Daoy (cell line): Measurements from ENCODE around the gene RAD51B. TPM values are rescaled to one million over a fixed set of nuclear protein-coding genes. Genes with fewer than 3 reads are reported as not detected.

Experiments
- DNase-seq: peaks from one replicate; pipeline ENCODE4 v3.0.0-alpha.2; 2015; ENCODE audit warnings: low read depth
- total RNA-seq: library from RNA; depleted of rRNA; stranded (reverse); fragments of >200 nt; shearing (Covaris generic); gene quantifications from 2 replicates; pipeline ENCODE4 v1.2.3, GENCODE V29; 2014

Gene RAD51B
- total RNA-seq, 1 experiment from 2014 or later, result 15.8 TPM

DNA sequence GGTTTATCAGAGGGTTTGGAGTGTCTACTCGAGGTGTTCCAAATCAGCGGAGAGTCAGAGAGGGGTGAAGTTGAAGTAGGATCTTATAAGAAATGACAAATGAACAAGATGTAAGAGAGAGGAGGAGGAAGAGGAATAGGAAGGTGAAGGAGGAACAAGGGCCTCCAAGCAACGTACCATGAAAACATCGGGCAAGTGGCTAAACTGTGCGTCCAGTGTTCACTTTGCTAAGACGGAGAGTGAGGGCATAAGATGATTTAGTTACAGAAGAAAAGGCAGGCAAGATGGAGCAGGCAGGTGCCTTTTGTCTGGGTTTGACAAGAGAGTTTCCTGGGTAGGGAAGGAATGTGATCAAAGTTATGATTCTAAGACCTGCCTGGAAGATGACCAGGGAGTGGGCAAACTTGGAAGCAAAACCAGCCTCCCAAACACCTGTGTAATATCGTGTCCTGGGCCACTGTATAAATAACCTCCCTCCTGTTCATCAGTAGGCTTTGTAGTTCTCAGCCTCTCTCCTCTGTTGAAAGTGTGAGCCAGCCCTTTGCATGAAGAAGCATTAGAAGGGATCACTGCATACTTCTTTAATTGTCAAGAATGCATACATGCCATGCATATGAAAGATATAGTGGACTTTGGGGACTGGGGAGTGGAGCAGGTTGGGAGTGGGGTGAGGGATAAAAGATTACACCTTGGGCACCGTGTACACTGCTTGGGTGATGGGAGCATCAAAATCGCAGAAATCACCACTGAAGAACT is 861.9 kb downstream of the RAD51B start:
- no peak for DNase-seq

DNA sequence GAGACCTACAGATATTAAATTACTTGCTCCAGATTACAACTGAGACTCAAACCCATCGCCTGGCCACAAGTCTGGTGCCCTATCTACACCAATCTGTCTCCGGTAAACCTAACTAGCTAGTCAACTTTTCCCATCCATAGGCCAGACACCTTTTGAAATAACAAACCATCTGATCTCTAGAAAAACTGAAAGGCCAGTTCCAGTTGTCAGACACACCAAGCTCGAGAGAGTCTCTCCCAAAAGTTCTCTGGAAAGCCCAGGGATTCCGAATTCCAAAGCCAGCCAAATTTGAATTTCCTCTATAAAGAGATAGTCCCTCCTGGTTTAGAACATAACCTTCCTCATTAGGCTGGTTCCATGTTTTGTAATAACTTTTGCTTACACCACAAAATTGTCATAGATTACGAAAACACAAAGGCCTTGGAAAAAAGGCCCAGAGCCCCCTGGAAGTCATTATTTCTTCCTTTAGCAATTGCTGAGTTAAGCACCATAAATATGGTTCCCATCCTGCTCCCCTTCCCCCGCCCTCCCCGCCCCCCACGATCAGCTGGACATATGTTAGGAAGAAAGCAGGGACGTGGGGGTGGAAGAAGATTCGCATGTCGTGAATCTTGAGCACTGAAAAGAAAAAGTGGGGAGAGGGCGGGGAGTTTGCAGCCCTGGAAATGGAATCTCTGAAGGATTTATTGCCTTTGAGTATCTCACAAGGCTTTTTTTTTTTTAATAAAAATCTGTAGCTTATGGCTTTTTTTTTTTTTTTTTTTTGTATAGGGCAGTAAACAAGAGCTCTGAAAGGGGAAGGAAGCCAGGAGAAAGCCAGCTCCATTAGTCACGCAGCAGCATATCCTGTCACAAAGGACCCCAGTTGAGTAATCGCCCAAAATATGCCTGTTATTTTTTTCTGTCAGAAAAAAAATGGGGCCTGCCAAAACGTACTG is 862.9 kb downstream of the RAD51B start:
- peak; percentile 94 for DNase-seq

- peak; percentile 67 for DNase-seq
Measured at GRCh38 chr14:68683326-68683725, 863.7 kb downstream of the RAD51B start.

- no peak for DNase-seq
Measured at GRCh38 chr14:68684466-68685418, 865.2 kb downstream of the RAD51B start.

DNA sequence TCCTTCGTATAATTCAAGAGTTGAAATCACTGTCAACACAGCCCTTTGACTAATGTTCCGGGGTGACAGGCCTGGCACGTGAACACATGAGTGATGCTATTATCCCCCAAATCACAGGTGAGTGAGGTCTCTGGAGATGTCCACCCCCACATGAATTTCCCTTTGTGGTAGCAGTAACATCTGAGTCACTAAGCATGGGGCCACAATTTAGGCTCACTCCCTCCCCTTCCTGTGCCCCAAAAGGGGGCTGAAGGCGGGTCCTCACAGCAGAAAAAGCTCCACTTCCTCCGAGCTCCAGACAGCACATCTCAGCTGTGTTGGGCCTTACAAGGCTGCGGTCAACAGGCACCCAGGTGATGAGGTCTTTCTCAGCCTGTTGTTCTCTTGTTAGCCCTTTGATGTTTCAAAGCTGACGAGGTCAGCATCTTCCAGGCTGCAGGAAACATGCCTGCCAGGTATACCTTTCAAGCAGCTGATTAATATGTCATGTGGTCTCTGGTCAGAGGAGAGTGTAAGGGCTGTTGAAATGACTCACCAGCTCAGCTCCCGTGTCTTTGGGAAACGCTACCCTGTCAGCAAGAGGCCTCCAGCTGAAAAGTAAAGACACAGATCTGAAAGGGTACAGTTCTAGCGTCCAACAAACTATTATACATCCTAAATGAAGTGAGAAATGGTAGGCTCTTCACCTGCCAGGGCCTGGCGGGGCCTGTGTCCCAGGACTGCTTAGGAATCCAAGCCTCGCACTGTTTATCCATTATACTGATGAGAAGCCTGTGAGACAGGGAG is 866.0 kb downstream of the RAD51B start:
- peak; percentile 87 for DNase-seq

DNA sequence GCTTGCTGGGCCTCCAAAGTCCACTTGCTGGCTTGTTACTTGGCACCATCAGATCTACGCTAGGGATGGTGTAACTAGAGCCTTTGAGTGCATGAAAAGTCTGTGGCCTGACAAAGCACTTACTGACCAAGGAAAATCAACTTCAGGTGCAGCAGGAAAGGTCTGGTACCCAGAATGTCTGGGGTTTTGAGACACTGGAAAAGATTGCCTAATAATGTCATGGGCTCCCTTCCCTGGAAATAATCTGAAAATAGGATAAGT is 866.6 kb downstream of the RAD51B start:
- DNase-seq, result no peak

DNA sequence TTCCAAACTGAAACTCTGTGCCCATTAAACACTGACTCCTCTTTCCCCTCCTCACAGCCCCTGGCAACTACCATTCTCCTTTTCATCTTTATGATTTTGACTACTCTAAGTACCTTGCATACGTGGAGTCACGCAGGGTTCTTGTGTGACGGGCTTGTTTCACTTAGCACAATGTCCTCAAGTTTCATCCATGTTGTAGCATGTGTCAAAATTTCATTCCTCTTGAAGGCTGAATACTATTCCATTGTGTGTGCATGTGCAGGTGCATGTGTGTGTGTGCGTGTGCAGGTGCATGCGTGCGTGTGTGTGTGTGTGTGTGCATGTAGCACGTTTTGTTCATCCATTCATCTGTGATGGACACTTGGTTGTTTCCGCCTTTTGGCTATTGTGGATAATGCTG is 867.1 kb downstream of the RAD51B start:
- no peak for DNase-seq

GRCh38 chr14:68687746-68688145 is 868.2 kb downstream of the RAD51B start:
- DNase-seq, result peak; percentile 93

GRCh38 chr14:68688872-68689371 is 869.3 kb downstream of the RAD51B start:
- DNase-seq, result peak; percentile 55

GRCh38 chr14:68689511-68689910 is 869.9 kb downstream of the RAD51B start:
- no peak for DNase-seq

GRCh38 chr14:68690089-68690958 is 870.7 kb downstream of the RAD51B start:
- no peak for DNase-seq

DNA sequence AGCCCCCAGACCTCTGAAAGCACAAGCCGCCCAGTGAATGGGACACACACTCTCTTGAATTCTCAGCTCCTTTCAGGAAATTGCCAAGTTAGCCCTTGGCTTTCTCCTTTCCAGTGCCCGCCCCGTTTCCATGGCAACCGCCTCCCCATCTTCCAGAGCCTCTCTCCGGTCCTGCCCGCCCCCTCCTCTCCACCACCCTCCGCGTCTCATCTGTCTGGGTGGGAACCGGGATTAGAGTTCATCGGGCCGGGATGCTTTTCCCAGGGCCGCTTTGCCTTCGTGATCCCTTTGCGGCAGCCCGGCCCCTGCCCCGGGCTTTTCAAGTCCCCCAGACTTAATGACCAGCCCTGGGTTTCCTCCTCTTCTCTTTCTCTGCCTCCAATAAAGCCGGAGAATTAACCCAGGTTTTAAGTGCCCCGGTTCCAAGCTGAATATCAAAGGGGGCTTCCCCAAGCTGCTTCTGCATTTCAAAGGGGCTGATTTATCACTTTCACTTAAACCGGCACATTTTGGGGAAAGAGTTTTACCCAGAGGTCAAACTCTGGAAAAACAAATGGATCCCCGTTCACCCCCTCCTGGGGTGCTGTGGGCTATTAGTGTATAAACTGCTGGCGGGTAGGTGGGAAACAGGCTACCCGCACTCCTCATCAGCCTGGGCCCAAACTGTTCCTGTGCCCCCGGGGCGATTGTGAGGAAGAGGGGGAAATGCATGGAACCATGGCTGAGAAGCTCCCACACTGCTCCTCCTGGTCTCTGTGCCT is 871.6 kb downstream of the RAD51B start:
- DNase-seq, result no peak

DNA sequence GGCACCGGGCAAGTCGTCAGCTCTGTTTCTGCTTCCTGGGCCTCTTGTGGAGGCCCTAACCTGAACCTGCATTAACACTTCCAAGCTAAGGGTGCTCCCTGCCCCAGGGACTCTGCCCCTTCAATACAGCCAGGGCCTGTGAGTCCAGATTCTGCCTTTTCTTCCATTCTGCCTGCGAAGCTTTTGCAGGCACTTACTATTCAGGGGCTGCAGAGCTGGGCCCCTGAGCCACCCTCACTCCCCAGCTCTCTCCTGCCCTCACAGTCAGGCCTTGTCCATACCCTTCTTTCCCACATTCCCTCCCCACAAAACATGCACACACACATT is 872.2 kb downstream of the RAD51B start:
- DNase-seq, result no peak

GRCh38 chr14:68692216-68692615 is 872.6 kb downstream of the RAD51B start:
- no peak for DNase-seq

DNA sequence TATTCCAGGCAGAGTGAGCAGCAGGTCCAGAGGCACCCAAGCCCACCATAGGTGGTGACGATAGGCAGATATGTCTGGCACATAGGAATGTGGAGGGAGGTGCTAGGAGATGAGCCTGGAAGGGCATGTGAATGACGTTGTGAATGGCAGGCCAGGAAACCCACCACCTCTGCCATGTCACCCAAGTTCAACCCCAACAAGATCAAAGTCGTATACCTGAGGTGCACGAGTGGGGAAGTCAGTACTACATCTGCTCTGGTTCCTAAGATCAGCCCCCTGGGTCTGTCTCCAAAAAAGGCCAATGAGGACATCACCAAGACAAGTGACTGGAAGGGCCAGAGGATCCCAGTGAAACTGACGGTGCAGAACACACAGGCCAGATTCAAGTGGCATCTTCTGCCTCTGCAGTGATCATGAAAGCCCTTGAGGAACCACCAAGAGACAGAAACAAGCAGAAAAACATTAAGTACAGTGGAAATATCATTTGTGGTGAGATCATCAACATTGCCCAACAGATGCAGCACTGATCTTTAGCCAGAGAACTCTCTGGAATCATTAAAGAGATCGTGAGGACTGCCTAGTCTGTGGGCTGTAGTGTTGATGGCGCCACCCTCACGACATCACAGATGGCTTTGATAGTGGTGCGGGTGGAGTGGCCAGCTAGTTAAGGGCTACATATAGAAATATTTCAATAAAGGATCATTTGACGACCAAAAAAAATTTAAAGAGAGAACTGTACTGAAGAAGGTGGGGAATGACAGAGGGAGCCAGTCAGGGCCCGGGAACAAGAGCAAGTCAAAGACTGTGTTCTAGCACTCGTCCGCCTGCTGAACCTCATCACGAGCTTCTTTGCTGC is 873.6 kb downstream of the RAD51B start:
- DNase-seq, result no peak

DNA sequence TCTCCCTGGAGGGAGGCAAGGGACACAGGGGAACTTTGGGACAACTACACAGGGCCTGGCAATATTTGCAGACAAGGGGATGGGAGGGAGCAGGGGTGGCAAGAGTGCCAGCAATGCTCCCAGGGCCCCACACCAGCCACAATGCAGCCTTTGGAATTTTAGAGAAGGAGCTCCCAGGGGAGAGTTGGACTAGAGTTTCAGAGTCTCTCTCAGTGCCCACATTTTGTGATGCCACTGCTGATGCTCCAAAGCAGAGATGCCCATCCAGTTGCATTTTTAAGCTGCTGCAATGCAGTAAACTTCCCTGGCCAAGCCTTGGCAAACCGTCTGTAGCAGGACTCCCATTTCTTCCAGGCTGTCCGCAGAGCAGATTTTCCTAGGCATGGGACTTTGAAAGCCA is 874.3 kb downstream of the RAD51B start:
- no peak for DNase-seq

DNA sequence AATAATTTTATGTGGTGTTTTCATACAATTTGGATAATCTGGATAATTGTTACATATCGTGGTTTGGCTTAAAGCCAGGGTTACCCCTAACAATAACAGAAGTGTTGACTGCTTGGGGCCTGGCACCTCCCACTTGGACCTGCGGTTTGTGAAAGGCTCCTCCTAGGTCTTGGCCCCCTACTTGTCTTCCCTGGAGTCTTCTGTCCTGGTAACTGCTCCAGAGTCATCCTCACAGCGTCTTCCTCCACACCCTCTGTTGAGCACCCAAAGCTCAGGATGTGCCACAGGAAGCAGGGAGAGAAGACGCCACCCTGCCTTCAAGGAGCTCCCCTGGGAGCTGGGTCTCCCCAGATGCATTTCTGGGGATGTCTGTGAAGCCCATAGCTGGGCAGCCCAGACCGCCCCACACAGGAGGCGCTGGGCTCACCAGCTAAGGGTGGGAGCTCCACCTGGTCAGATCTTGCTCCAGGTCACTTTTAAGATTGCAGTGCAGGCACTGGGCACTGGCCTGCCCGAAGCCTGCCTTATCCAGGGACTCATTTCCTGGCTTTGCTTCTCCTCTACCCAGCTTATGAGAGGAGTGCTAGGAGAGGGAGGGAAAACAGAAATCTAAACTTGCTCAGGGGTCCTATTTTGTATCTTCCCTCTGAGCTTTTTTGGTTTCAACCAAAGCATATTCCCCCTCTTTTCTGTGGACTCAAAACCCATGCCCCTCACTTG is 875.1 kb downstream of the RAD51B start:
- DNase-seq, result peak; percentile 82

GRCh38 chr14:68695326-68695768 is 875.8 kb downstream of the RAD51B start:
- DNase-seq, result peak; percentile 98
